H54 (cell line): ENCODE measurements around the gene TCF7L1.
"Not testable (repeated sequence)": the region's sequence is repeated elsewhere in the genome, so short reads cannot be mapped to it uniquely, and the experiment has no call there.

Experiments used
- DNase-seq: peaks from one replicate; pipeline ENCODE4 v3.0.0; 2011; ENCODE audit warnings: low spot score, mixed read lengths; ENCODE audit not compliant: insufficient read length
- FAIRE-seq: peaks from 3 replicates; lab custom pipeline; 2011; peaks lifted over from hg19 to GRCh38; lab: Jason Lieb, UNC
- POLR2A ChIP-seq: IDR thresholded peaks from 2 replicates; pipeline ENCODE4 v1.6.1; 2011; ENCODE audit warnings: low read depth, mild to moderate bottlenecking, low read length

Gene TCF7L1

DNA sequence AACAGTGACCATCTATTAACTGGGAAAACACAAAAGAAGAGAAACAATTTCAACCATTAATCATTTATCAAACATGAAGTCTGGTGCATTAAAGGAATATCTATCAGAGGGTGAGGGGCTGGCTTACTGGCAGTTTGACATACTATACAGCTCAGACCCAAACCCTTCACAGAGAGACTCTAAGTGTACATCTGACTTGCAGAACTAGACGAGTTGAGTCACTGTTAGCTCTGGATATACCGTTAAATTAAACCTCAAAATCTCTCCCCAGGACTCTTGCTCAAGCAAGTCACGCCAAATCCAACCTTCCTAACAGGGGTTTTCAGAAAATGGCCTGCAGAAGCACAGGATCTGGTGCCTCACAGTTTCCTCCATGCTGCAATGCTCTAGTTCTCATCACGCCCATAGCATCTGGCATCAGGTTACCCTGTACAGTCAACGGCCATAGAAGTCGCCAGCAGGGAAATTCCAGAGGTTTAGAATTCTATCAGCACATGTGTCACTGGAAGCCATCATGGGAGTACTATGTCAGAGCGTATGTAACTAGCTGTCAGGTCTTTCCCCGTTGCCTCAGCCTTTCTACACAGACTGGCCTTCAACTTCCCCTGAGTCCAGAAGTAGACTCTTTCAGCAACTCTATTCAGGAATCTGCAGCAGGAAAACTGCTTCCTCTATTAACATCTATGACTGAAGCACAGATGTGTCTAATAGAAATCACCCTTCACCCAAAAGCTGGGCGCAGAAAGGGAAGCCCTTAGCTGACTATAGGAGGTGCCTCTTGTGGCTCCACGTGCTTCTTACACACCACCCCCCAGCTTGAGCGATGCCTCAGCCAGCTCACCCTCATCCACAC lies 185.3 kb downstream of the TCF7L1 start:
- TF ChIP-seq POLR2A, result no peak
- no peak for DNase-seq

GRCh38 chr2:85319796-85320195 lies 186.6 kb downstream of the TCF7L1 start:
- no peak for DNase-seq

More for the DNA sequence above, 185.3 kb downstream of the TCF7L1 start:
- FAIRE-seq, result no peak

GRCh38 chr2:85323351-85323987 lies 190.3 kb downstream of the TCF7L1 start:
- DNase-seq (no peak), FAIRE-seq (no peak)
- no peak for TF ChIP-seq POLR2A

More at GRCh38 chr2:85319796-85320195, 186.6 kb downstream of the TCF7L1 start:
- no peak for FAIRE-seq
- no peak for TF ChIP-seq POLR2A

DNA sequence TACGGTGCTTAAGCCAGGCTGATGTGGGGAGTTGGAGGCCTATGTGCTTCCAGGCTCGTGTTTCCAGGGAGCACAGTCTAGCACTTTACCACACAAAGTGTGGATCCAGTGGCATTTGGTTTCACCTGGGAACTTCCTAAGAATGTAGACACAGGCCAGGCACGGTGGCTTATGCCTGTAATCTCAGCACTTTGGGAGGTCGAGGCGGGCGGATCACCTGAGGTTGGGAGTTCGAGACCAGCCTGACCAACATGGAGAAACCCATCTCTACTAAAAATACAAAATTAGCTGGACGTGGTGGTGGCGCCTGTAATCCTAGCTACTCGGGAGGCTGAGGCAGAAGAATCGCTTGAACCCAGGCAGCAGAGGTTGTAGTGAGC lies 190.8 kb downstream of the TCF7L1 start:
- FAIRE-seq, DNase-seq: not testable (repeated sequence)

GRCh38 chr2:85324639-85325465 lies 191.7 kb downstream of the TCF7L1 start:
- FAIRE-seq (no peak), DNase-seq (no peak)
- TF ChIP-seq POLR2A, result no peak

DNA sequence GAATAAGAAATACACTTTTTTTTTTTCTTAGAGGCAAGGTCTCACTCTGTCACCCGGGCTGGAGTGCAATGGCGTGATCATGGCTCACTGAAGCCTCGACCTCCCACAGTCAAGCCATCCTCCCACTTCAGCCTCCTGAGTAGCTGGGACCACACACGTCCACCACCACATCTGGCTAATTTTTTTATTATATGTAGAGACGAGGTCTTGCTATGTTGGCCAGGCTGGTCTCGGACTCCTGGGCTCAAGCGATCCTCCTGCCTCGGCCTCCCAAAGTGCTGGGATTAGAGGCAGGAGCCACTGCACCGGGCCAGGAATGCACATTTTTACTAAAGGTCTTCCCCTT lies 192.2 kb downstream of the TCF7L1 start:
- FAIRE-seq (no peak), DNase-seq (no peak)
- TF ChIP-seq POLR2A, result no peak

GRCh38 chr2:85326406-85327159 lies 193.4 kb downstream of the TCF7L1 start:
- TF ChIP-seq POLR2A, result no peak
- FAIRE-seq (no peak), DNase-seq (no peak)

DNA sequence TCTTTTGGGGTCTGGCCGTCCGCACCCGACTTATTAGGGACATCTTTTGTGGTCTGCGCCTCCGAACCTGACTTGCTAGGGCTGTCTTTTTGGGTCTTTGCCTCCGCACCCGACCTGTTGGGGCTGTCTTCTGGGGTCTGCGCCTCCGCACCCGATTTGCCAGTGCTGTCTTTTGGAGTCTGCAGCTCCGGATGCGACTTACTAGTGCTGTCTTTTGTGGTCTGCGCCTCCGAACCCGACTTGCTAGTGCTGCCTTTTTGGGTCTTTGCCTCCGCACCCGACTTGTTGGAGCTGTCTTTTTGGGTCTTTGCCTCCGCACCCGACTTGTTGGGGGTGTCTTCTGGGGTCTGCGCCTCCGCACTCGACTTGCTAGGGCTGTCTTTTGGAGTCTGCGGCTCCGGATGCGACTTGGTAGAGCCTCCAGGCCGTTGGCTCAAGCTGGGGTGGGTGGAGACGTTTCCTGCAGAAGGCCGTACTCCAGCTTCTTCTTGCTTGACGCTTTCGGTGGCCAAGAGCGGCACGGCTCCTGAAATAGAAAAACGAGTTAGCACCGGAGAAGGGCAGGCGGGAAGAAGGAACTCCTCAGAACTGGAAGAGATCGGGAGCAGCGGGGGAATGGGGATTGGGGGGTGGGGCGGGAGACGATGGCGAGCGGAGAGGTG lies 194.1 kb downstream of the TCF7L1 start:
- DNase-seq (peak; percentile 27), FAIRE-seq (no peak)
- no peak for TF ChIP-seq POLR2A

DNA sequence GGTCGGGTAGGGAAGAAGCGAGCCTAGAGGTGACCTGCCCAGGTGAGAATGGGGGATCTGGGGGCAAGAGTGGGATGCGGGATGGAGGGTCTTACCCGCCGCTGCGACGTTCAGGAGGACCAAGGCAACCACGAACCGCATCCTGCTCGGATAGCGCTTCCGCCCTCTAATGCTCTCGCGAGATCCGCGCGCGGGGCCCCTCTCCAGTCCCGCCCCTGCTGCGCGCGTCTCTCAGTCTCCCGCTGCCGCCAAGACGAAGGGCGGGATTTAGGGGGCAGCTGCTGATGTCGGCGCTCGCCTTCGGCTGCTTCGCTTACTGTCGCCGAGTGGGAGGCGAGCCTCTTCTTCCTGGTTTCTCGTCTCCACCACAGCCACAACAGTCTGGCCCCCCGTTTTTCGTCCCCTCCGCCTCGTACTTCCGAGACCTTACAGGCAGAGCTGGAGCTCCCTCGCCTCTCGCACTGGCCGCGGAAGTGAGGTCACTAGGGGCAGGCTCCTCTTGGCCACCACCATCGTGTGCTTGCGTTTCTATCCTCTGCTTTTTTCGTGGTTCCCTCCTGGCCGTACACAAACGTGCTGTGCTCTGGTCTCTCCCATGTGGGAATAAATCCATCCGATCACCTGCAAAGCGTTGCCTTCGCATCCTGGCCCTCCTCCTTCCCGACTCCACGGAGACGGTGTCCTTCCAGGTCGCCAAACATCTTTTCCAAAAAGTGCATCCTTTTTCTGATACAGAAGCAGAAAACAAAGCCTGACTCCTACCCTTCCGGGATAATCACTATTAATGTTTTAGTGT lies 194.8 kb downstream of the TCF7L1 start, which contains the start of gene TGOLN2:
Gene TGOLN2 (minus strand): TSS at position 168 of the 796 bp plus-strand sequence. CDS start 27 bp downstream, at position 141.
- DNase-seq (peak; percentile 88), FAIRE-seq (no peak)
- peak; percentile 76 for TF ChIP-seq POLR2A

GRCh38 chr2:85329181-85329651 lies 196.0 kb downstream of the TCF7L1 start:
- TF ChIP-seq POLR2A, result no peak
- FAIRE-seq (no peak), DNase-seq (no peak)

- FAIRE-seq, DNase-seq: not testable (repeated sequence)
Measured at GRCh38 chr2:85329701-85330100, 196.5 kb downstream of the TCF7L1 start.

DNA sequence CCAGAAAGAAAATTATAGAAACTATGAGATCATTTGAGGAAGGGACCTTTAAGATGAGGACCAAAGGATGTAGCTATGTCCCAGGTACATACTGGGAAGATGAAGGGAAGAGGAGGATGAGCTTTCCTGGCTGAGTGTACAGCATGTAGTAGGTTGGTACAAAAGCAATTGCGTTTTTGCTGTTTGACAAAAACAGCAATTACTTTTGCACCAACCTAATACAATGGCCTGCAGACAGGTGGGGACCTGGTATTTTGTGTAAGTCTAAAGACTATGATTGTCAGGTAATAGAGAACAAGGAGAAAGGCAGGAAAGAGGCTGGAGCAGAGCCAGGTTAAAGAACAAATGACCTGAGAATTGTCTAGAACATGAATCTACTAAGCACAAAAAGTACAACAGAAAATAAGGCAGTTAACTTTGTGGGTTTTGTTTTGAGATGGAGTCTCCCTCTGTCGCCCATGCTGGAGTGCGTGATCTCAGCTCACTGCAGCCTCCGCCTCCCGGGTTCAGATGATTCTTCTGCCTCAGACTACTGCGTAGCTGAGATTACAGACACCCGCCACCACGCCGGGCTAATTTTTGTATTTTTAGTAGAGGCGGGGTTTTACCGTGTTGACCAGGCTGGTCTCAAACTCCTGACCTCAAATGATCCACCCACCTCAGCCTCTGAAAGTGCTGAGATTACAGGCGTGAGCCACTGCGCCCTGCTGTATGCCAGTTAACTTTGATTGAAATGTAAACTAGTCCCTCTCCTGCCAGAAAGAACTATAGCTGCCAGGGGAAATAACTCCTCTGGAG lies 197.8 kb downstream of the TCF7L1 start:
- DNase-seq (no peak), FAIRE-seq (no peak)
- TF ChIP-seq POLR2A, result no peak

- FAIRE-seq, DNase-seq: not testable (repeated sequence)
Measured at GRCh38 chr2:85333877-85334276, 200.7 kb downstream of the TCF7L1 start.
